T-helper 2 cell treated with Interferon-gamma antibody and Interleukin-4, amounts not matched to agents 100 ng/mL and 5 ng/mL, for 36 hours (primary cell): Measurements from ENCODE around the gene TOB1. TPM values are rescaled to one million over a fixed set of nuclear protein-coding genes. Genes with fewer than 3 reads are reported as not detected.

Experiments used
- total RNA-seq: library from RNA; stranded (reverse); gene quantifications from 2 replicates; pipeline ENCODE4 v1.2.3, GENCODE V29; 2022

The TOB1 gene
- total RNA-seq, 1 donor from 2014 or later, result 32.6 TPM

Other genes starting within 250 kb of the TOB1 start
- gene ABCC3, start 231.5 kb downstream of the TOB1 start, total RNA-seq, result not detected in 2 replicates
- gene ANKRD40, start 158.4 kb downstream of the TOB1 start, total RNA-seq, result 35.9 and 38.4 TPM in 2 replicates
- gene LUC7L3, start 146.8 kb downstream of the TOB1 start, total RNA-seq, result 110 and 114 TPM in 2 replicates
- gene ANKRD40CL, start 98.8 kb downstream of the TOB1 start, total RNA-seq, result not detected in 2 replicates
- gene WFIKKN2, start 30.8 kb downstream of the TOB1 start, total RNA-seq, result not detected in 2 replicates